ENCODE measurements around the gene ADGRB2.

ADGRB2 gene

GRCh38 chr1:31752952-31753475 is 11.1 kb downstream of the ADGRB2 start:
- Histone ChIP-seq H3F3A (ENCODE audit: insufficient read depth) (no peaks in the 10 kb centered on the region), H2AFZ (ENCODE audit: low read depth, low read length, severe bottlenecking) (no peak overlapping the region), H3K36me3 (ENCODE audit: low read length) (no peaks in the 10 kb centered on the region), H3K9me2 (replicated peaks; ENCODE audit: insufficient read depth, low read length) (no peaks in the 10 kb centered on the region), H3K9me3 (ENCODE audit: insufficient read depth, low read length) (no peaks in the 10 kb centered on the region), H3K9ac (ENCODE audit: low read length) (no peak overlapping the region), H3K27ac (ENCODE audit: low read depth, low read length) (no peak overlapping the region), H3K4me3 (ENCODE audit: insufficient read depth, low read length, poor library complexity, severe bottlenecking) (no peak overlapping the region), H4K20me1 (ENCODE audit: low read depth, low read length) (peaks cover 5% of the 10 kb centered on the region; the same call in 1 of the 2 replicates), H3K4me2 (ENCODE audit: low read depth, low read length, poor library complexity, severe bottlenecking) (no peak overlapping the region), H3K79me2 (ENCODE audit: insufficient read depth, low read length) (no peaks in the 10 kb centered on the region), H3K27me3 (ENCODE audit: low read length) (no peaks in the 10 kb centered on the region)
- TF ChIP-seq EZH2phosphoT487 (conservative IDR thresholded peaks at IDR 0.05; ENCODE audit: low read length), result no peak
- TF ChIP-seq, protein P1, sequence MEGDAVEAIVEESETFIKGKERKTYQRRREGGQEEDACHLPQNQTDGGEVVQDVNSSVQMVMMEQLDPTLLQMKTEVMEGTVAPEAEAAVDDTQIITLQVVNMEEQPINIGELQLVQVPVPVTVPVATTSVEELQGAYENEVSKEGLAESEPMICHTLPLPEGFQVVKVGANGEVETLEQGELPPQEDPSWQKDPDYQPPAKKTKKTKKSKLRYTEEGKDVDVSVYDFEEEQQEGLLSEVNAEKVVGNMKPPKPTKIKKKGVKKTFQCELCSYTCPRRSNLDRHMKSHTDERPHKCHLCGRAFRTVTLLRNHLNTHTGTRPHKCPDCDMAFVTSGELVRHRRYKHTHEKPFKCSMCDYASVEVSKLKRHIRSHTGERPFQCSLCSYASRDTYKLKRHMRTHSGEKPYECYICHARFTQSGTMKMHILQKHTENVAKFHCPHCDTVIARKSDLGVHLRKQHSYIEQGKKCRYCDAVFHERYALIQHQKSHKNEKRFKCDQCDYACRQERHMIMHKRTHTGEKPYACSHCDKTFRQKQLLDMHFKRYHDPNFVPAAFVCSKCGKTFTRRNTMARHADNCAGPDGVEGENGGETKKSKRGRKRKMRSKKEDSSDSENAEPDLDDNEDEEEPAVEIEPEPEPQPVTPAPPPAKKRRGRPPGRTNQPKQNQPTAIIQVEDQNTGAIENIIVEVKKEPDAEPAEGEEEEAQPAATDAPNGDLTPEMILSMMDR (IDR thresholded peaks at IDR 0.05; ENCODE audit: insufficient read depth, low read length, poor library complexity, severe bottlenecking), result no peak

- Histone ChIP-seq H3K9me2 (replicated peaks; ENCODE audit: insufficient read depth, low read length) (no peaks in the 10 kb centered on the region), H3K36me3 (ENCODE audit: low read length) (no peaks in the 10 kb centered on the region), H3K79me2 (ENCODE audit: insufficient read depth, low read length) (no peaks in the 10 kb centered on the region), H3K9me3 (ENCODE audit: insufficient read depth, low read length) (no peaks in the 10 kb centered on the region), H3K4me2 (ENCODE audit: low read depth, low read length, poor library complexity, severe bottlenecking) (no peak overlapping the region), H3K4me3 (ENCODE audit: insufficient read depth, low read length, poor library complexity, severe bottlenecking) (no peak overlapping the region), H3K9ac (ENCODE audit: low read length) (no peak overlapping the region), H3F3A (ENCODE audit: insufficient read depth) (no peaks in the 10 kb centered on the region), H2AFZ (ENCODE audit: low read depth, low read length, severe bottlenecking) (no peak overlapping the region), H3K27me3 (ENCODE audit: low read length) (no peaks in the 10 kb centered on the region), H3K27ac (ENCODE audit: low read depth, low read length) (no peak overlapping the region), H4K20me1 (ENCODE audit: low read depth, low read length) (peaks cover 5% of the 10 kb centered on the region; the same call in 1 of the 2 replicates)
- TF ChIP-seq EZH2phosphoT487 (conservative IDR thresholded peaks at IDR 0.05; ENCODE audit: low read length), result no peak
- TF ChIP-seq, protein P1 (IDR thresholded peaks at IDR 0.05; ENCODE audit: insufficient read depth, low read length, poor library complexity, severe bottlenecking), result no peak
These were observed 11.9 kb downstream of the ADGRB2 start for GRCh38 chr1:31752258-31752657.

DNA sequence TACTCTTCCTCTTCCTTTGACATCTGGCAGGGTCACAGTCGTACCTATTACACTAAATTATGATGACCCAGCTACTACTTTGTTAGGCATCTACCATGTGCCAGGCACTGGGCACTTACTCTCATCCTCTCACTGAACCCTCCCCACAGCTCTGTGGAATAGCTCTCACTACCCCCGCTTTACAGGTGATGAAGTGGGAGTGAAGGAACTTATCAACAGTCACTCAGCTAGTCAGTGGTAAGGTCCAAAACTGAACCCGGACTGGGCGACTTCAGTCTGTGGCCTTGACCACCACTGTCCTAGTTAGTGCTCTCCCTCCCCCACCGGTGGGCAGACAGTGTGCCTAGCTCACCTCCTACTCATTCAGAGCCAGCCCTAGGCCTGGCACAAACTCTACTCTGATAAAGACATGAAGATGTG is 12.3 kb downstream of the ADGRB2 start:
- Histone ChIP-seq H3K9me2 (replicated peaks; ENCODE audit: insufficient read depth, low read length) (no peaks in the 10 kb centered on the region), H3K4me2 (ENCODE audit: low read depth, low read length, poor library complexity, severe bottlenecking) (no peak overlapping the region), H3K27ac (ENCODE audit: low read depth, low read length) (no peak overlapping the region), H3F3A (ENCODE audit: insufficient read depth) (no peaks in the 10 kb centered on the region), H2AFZ (ENCODE audit: low read depth, low read length, severe bottlenecking) (no peak overlapping the region), H3K36me3 (ENCODE audit: low read length) (no peaks in the 10 kb centered on the region), H3K27me3 (ENCODE audit: low read length) (no peaks in the 10 kb centered on the region), H3K79me2 (ENCODE audit: insufficient read depth, low read length) (no peaks in the 10 kb centered on the region), H3K9ac (ENCODE audit: low read length) (no peak overlapping the region), H4K20me1 (ENCODE audit: low read depth, low read length) (peaks cover 5% of the 10 kb centered on the region; the same call in 1 of the 2 replicates), H3K9me3 (ENCODE audit: insufficient read depth, low read length) (no peaks in the 10 kb centered on the region), H3K4me3 (ENCODE audit: insufficient read depth, low read length, poor library complexity, severe bottlenecking) (no peak overlapping the region)
- TF ChIP-seq, protein P1 (IDR thresholded peaks at IDR 0.05; ENCODE audit: insufficient read depth, low read length, poor library complexity, severe bottlenecking), result no peak
- TF ChIP-seq EZH2phosphoT487 (conservative IDR thresholded peaks at IDR 0.05; ENCODE audit: low read length), result no peak
